HCT116 (cell line): ENCODE data around the gene CIB1. TPM values are rescaled to one million over a fixed set of nuclear protein-coding genes. Genes with fewer than 3 reads are reported as not detected.

ENCODE experiments used
- ATAC-seq: fragments of 200-7000 bp; cut with Tn5 transposase; 2 replicates; pipeline ENCODE4 v1.9.1; 2020; ENCODE audit warnings: mild to moderate bottlenecking, moderate library complexity
- BruUV-seq: library from RNA; stranded (reverse); fragments of 400-500 nt; replicated peaks from 2 replicates; lab custom pipeline; 2021; lab: Mats Ljungman, UMichigan
- CTCF ChIA-PET: fragments of 300-600 bp; sonication (Branson Sonifier 250); formaldehyde crosslinking; loops from one replicate; lab custom pipeline; 2021; ENCODE audit warnings: antibody characterized with exemption; lab: Charles Lee
- POLR2A ChIA-PET: fragments of 300-600, 350-600 bp; sonication (Branson Sonifier 250); formaldehyde crosslinking; loops from one replicate; lab custom pipeline; 2021; ENCODE audit warnings: antibody characterized with exemption; lab: Charles Lee
- RAD21 ChIA-PET, 2 experiments: fragments of 300-600 bp; sonication (Branson Sonifier 250); formaldehyde crosslinking; loops; one replicate each; lab custom pipeline; 2023; ENCODE audit warnings: low total read pairs in 2 of 2; ENCODE audit not compliant: uncharacterized antibody in 2 of 2, unreplicated experiment in 2 of 2, low non-redundant PET in 1 of 2; lab: Charles Lee
- DNase-seq: peaks from one replicate; pipeline ENCODE4 v3.0.0-alpha.2; 2010; ENCODE audit warnings: low read depth, low spot score
- H2AFZ ChIP-seq: fragments of 200-600 bp; shearing (Covaris generic), sonication (generic); 2 replicates; pipeline ENCODE4 v1.6.1; 2017; ENCODE audit warnings: low read depth, mixed run types, mixed read lengths, antibody characterized with exemption, low read length; ENCODE audit not compliant: poor library complexity, severe bottlenecking
- H3K27ac ChIP-seq: 2 replicates; pipeline ENCODE4 v1.5.1; 2012; ENCODE audit warnings: low read depth, low read length
- H3K27me3 ChIP-seq: fragments of 200-600 bp; sonication (generic); 2 replicates; pipeline ENCODE4 v1.6.1; 2016; ENCODE audit warnings: mixed run types, low read length, mixed read lengths; ENCODE audit not compliant: insufficient read depth
- H3K36me3 ChIP-seq, 2 experiments: fragments of 200-500 bp in 1 of 2; fragments of 200-600 bp in 1 of 2; sonication (Bioruptor generic) in 1 of 2; sonication (generic) in 1 of 2; 2 replicates each; pipeline versions ENCODE4 v1.5.1 to v1.6.1; 2014 to 2016; ENCODE audit warnings: low read length in 2 of 2, inconsistent platforms in 1 of 2, mixed read lengths in 1 of 2, mixed run types in 1 of 2; ENCODE audit not compliant: insufficient read depth in 2 of 2, control insufficient read depth in 1 of 2
- H3K4me1 ChIP-seq, 2 experiments: fragments of 200-600 bp in 1 of 2; sonication (generic) in 1 of 2; 2 replicates each; pipeline versions ENCODE4 v1.5.1 to v1.6.1; 2012 to 2017; ENCODE audit warnings: low read length in 2 of 2, inconsistent platforms in 1 of 2, mild to moderate bottlenecking in 1 of 2, mixed read lengths in 1 of 2, mixed run types in 1 of 2, moderate library complexity in 1 of 2; ENCODE audit not compliant: insufficient read depth in 2 of 2, control insufficient read depth in 1 of 2
- H3K4me2 ChIP-seq: fragments of 200-600 bp; sonication (generic); 2 replicates; pipeline ENCODE4 v1.6.1; 2017; ENCODE audit warnings: mixed run types, low read length, mixed read lengths
- H3K4me3 ChIP-seq, 2 experiments: fragments of 200-600 bp in 1 of 2; sonication (generic) in 1 of 2; replicated peaks in 1 of 2; 2 replicates each; pipeline ENCODE4 v1.5.1; 2011 to 2016; ENCODE audit warnings: low read length in 2 of 2, control low read depth in 1 of 2, low read depth in 1 of 2, mild to moderate bottlenecking in 1 of 2, mixed read lengths in 1 of 2, mixed run types in 1 of 2
- H3K79me2 ChIP-seq: fragments of 200-600 bp; sonication (generic); 2 replicates; pipeline ENCODE4 v1.6.1; 2017; ENCODE audit warnings: mild to moderate bottlenecking, mixed run types, low read length, moderate library complexity, mixed read lengths; ENCODE audit not compliant: insufficient read depth
- H3K9ac ChIP-seq: fragments of 200-600 bp; sonication (generic); 2 replicates; pipeline ENCODE4 v1.6.1; 2016; ENCODE audit warnings: low read length, mixed read lengths
- H3K9me2 ChIP-seq: fragments of 200-600 bp; sonication (generic), shearing (Covaris generic); 2 replicates; pipeline ENCODE4 v1.6.1; 2017; ENCODE audit warnings: mixed run types, mild to moderate bottlenecking, moderate library complexity; ENCODE audit not compliant: insufficient read depth
- H3K9me3 ChIP-seq, 2 experiments: fragments of 200-500 bp in 1 of 2; fragments of 200-600 bp in 1 of 2; sonication (Bioruptor generic) in 1 of 2; sonication (generic) in 1 of 2; 2 replicates each; pipeline ENCODE4 v1.6.1; 2014 to 2017; ENCODE audit warnings: low read length in 2 of 2, mixed read lengths in 2 of 2, inconsistent platforms in 1 of 2, low read depth in 1 of 2, mild to moderate bottlenecking in 1 of 2, mixed run types in 1 of 2, moderate library complexity in 1 of 2; ENCODE audit not compliant: control insufficient read depth in 1 of 2, insufficient read depth in 1 of 2
- H4K20me1 ChIP-seq: fragments of 200-600 bp; sonication (generic), shearing (Covaris generic); 2 replicates; pipeline ENCODE4 v1.6.1; 2017; ENCODE audit warnings: mixed run types, mild to moderate bottlenecking, moderate library complexity; ENCODE audit not compliant: insufficient read depth
- EGR1 ChIP-seq: IDR thresholded peaks from 2 replicates; pipeline ENCODE4 v1.6.1; 2012; ENCODE audit warnings: low read depth
- POLR2A ChIP-seq: IDR thresholded peaks from 2 replicates; pipeline ENCODE4 v1.7.0; 2011; ENCODE audit warnings: borderline replicate concordance; ENCODE audit not compliant: insufficient read depth, insufficient read length; ENCODE audit errors: extremely low read depth
- REST ChIP-seq: IDR thresholded peaks from 2 replicates; pipeline ENCODE4 v1.6.1; 2012; ENCODE audit warnings: low read depth
- TCF7L2 ChIP-seq: IDR thresholded peaks from 2 replicates; pipeline ENCODE4 v1.7.0; 2011; ENCODE audit warnings: borderline replicate concordance, inconsistent platforms; ENCODE audit not compliant: insufficient read depth, insufficient read length; ENCODE audit errors: extremely low read depth
- ZNF274 ChIP-seq: fragments of 200-500 bp; sonication (Bioruptor generic); IDR thresholded peaks from 2 replicates; pipeline ENCODE4 v1.6.1; 2014; ENCODE audit warnings: mild to moderate bottlenecking, low read depth, low read length, inconsistent platforms
- intact Hi-C: fragments of 100-400 bp; cut with micrococcal nuclease; formaldehyde crosslinking; loops from 2 replicates; pipeline ENCODE4 v1.10.0; 2022
- total RNA-seq: library from RNA; stranded (reverse); gene quantifications from one replicate; pipeline ENCODE4 v1.2.1, GENCODE V29; 2021; ENCODE audit not compliant: unreplicated experiment

Gene CIB1
- total RNA-seq, 1 experiment from 2014 or later, result 92.7 TPM

- Histone ChIP-seq H3K9ac (no peak overlapping the region), H3K27ac (no peak overlapping the region), H3K4me3 (no peak overlapping the region), H3K9me2 (no peaks in the 10 kb centered on the region), H4K20me1 (peaks cover 2% of the 10 kb centered on the region; the same call in 1 of the 2 replicates), H3K27me3 (no peaks in the 10 kb centered on the region), H3K9me3 (no peaks in the 10 kb centered on the region), H3K79me2 (peaks cover 68% of the 10 kb centered on the region), H3K36me3 (peaks cover 21 to 46% of the 10 kb centered on the region in 2 experiments), H3K4me1 (peaks cover 9 to 11% of the 10 kb centered on the region in 2 experiments; a peak in 3 of 4 replicates), H2AFZ (no peak overlapping the region), H3K4me2 (no peak overlapping the region)
- TF ChIP-seq EGR1, result no peak
- TF ChIP-seq TCF7L2, result no peak
- TF ChIP-seq POLR2A, result no peak
- no peak for TF ChIP-seq ZNF274
- no peak for TF ChIP-seq REST
- intact Hi-C loops, result no loop called here
- ATAC-seq, result no peak
- ChIA-PET POLR2A (no interaction called here), RAD21 (no interaction called here), CTCF (interaction anchor here (1.6 kb wide), 1 partner anchor 22 kb away, joined by 3 read pairs; no protein-coding TSS in a partner anchor)
- TSS peak; percentile 0 for BruUV-seq
- no peak for DNase-seq
These were observed 37.9 kb upstream of the CIB1 start for GRCh38 chr15:90271459-90272166.
